ENCODE measurements around the gene FPR2. TPM values are rescaled to one million over a fixed set of nuclear protein-coding genes. Genes with fewer than 3 reads are reported as not detected.

Gene FPR2
- polyA plus RNA-seq, 1 donor from 2014 or later, result not detected

DNA sequence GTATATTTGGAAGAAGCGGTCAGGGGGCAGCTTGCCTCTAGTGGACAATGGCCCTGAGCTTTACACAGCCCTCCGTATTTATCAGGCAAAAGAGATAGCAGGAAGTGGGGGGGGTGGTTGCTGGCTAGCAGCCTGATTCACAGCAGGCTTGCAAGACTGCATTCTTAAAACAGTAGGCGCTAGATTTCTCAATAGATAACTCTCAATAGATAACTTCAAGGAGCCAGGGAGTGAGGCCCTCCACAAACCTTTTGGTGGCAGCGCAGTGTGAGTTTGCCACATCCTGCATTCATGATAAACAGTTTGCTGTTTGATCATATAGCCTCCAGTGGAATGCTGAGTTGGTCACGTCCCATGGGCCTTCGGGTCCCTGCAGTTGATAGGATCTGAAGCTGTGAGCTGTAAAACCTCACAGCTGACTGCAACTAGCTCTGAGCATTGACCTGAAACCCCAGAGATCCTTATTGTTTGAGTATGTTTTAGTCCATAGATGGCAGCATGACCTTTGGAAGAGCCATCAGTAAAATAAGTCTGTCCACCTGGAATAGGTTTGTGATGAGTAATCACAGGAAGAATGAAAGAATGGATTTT, 46.2 kb downstream of the FPR2 start:
- Histone ChIP-seq H3K79me2 (replicated peaks; ENCODE audit: insufficient read depth, low read length) (no peaks in the 10 kb centered on the region), H3K27ac (ENCODE audit: low read length) (no peak overlapping the region), H3F3A (ENCODE audit: insufficient read depth, low read length, poor library complexity, severe bottlenecking) (no peaks in the 10 kb centered on the region), H4K20me1 (ENCODE audit: insufficient read depth) (no peaks in the 10 kb centered on the region), H3K9me2 (ENCODE audit: insufficient read depth, low read length) (no peaks in the 10 kb centered on the region), H3K9ac (ENCODE audit: low read length) (no peak overlapping the region), H3K27me3 (ENCODE audit: insufficient read depth, low read depth, low read length) (no peaks in the 10 kb centered on the region), H2AFZ (ENCODE audit: low read depth, low read length) (no peak overlapping the region), H3K36me3 (ENCODE audit: insufficient read depth, low read length) (no peaks in the 10 kb centered on the region), H3K4me3 (ENCODE audit: low read length) (no peak overlapping the region), H3K4me2 (ENCODE audit: low read length) (no peak overlapping the region), H3K9me3 (ENCODE audit: low read length) (no peaks in the 10 kb centered on the region)
- TF ChIP-seq POLR2AphosphoS5 (IDR thresholded peaks at IDR 0.05), result no peak
- TF ChIP-seq, protein P1, sequence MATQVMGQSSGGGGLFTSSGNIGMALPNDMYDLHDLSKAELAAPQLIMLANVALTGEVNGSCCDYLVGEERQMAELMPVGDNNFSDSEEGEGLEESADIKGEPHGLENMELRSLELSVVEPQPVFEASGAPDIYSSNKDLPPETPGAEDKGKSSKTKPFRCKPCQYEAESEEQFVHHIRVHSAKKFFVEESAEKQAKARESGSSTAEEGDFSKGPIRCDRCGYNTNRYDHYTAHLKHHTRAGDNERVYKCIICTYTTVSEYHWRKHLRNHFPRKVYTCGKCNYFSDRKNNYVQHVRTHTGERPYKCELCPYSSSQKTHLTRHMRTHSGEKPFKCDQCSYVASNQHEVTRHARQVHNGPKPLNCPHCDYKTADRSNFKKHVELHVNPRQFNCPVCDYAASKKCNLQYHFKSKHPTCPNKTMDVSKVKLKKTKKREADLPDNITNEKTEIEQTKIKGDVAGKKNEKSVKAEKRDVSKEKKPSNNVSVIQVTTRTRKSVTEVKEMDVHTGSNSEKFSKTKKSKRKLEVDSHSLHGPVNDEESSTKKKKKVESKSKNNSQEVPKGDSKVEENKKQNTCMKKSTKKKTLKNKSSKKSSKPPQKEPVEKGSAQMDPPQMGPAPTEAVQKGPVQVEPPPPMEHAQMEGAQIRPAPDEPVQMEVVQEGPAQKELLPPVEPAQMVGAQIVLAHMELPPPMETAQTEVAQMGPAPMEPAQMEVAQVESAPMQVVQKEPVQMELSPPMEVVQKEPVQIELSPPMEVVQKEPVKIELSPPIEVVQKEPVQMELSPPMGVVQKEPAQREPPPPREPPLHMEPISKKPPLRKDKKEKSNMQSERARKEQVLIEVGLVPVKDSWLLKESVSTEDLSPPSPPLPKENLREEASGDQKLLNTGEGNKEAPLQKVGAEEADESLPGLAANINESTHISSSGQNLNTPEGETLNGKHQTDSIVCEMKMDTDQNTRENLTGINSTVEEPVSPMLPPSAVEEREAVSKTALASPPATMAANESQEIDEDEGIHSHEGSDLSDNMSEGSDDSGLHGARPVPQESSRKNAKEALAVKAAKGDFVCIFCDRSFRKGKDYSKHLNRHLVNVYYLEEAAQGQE (IDR thresholded peaks at IDR 0.05; ENCODE audit: borderline replicate concordance), result no peak
- no peak for TF ChIP-seq EZH2 (IDR thresholded peaks at IDR 0.05; ENCODE audit: borderline replicate concordance, insufficient read depth, low read length, poor library complexity, severe bottlenecking)
- TF ChIP-seq MXI1 (conservative IDR thresholded peaks at IDR 0.05; ENCODE audit: poor library complexity, severe bottlenecking), result no peak

DNA sequence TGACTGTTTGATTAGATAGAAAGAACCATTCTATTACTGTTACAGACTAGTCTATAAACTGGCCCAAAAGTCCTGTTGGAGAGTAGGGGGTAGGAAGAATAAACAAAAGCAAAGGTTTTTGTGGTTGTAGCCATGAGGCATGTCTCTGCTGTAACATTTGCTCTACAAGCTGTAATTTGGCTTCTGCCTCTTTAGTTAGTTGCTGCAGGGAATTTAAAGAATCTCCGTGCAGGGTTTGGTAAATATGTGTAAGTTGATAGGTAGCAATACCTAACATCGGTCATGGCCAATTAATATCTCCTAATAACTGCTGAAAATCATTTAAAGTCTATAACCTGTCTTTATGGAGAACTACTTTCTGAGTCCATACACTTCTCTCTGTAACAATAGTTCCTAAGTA, 46.9 kb downstream of the FPR2 start:
- Histone ChIP-seq H3K4me3 (ENCODE audit: low read length) (no peak overlapping the region), H3K9me2 (ENCODE audit: insufficient read depth, low read length) (no peaks in the 10 kb centered on the region), H3K9ac (ENCODE audit: low read length) (no peak overlapping the region), H2AFZ (ENCODE audit: low read depth, low read length) (no peak overlapping the region), H3K27ac (ENCODE audit: low read length) (no peak overlapping the region), H3K36me3 (ENCODE audit: insufficient read depth, low read length) (no peaks in the 10 kb centered on the region), H4K20me1 (ENCODE audit: insufficient read depth) (no peaks in the 10 kb centered on the region), H3K27me3 (ENCODE audit: insufficient read depth, low read depth, low read length) (no peaks in the 10 kb centered on the region), H3K9me3 (ENCODE audit: low read length) (no peaks in the 10 kb centered on the region), H3K79me2 (replicated peaks; ENCODE audit: insufficient read depth, low read length) (no peaks in the 10 kb centered on the region), H3F3A (ENCODE audit: insufficient read depth, low read length, poor library complexity, severe bottlenecking) (no peaks in the 10 kb centered on the region), H3K4me2 (ENCODE audit: low read length) (no peak overlapping the region)
- TF ChIP-seq TAF1 (IDR thresholded peaks at IDR 0.05; ENCODE audit: low read depth), result no peak
- TF ChIP-seq, protein P1 (IDR thresholded peaks at IDR 0.05; ENCODE audit: borderline replicate concordance), result no peak
- TF ChIP-seq, protein P2, sequence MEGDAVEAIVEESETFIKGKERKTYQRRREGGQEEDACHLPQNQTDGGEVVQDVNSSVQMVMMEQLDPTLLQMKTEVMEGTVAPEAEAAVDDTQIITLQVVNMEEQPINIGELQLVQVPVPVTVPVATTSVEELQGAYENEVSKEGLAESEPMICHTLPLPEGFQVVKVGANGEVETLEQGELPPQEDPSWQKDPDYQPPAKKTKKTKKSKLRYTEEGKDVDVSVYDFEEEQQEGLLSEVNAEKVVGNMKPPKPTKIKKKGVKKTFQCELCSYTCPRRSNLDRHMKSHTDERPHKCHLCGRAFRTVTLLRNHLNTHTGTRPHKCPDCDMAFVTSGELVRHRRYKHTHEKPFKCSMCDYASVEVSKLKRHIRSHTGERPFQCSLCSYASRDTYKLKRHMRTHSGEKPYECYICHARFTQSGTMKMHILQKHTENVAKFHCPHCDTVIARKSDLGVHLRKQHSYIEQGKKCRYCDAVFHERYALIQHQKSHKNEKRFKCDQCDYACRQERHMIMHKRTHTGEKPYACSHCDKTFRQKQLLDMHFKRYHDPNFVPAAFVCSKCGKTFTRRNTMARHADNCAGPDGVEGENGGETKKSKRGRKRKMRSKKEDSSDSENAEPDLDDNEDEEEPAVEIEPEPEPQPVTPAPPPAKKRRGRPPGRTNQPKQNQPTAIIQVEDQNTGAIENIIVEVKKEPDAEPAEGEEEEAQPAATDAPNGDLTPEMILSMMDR (IDR thresholded peaks at IDR 0.05; ENCODE audit: poor library complexity, severe bottlenecking), result no peak
